K562 (cell line): ENCODE measurements around the gene IMMP2L. TPM values are rescaled to one million over a fixed set of nuclear protein-coding genes. Genes with fewer than 3 reads are reported as not detected.

Experiments used
- BCOR ChIP-seq: fragments of 450-650 bp; IDR thresholded peaks from 2 replicates; pipeline ENCODE4 v1.6.1; 2016
- BRD9 ChIP-seq: fragments of 450-650 bp; IDR thresholded peaks from 2 replicates; pipeline ENCODE4 v1.6.1; 2018; ENCODE audit warnings: low read depth; ENCODE audit not compliant: partially characterized antibody
- HDAC2 ChIP-seq: fragments of 450-650 bp; IDR thresholded peaks from 2 replicates; pipeline ENCODE4 v1.6.1; 2016; ENCODE audit warnings: mild to moderate bottlenecking
- HLTF ChIP-seq: fragments of 450-650 bp; IDR thresholded peaks from 2 replicates; pipeline ENCODE4 v1.6.1; 2016
- ILK ChIP-seq: fragments of 450-650 bp; IDR thresholded peaks from 2 replicates; pipeline ENCODE4 v1.6.1; 2016; ENCODE audit warnings: missing genetic modification characterization, low read depth, mild to moderate bottlenecking, missing compliant biosample characterization, moderate library complexity, borderline replicate concordance
- MAX ChIP-seq: sonication (generic); formaldehyde crosslinking; IDR thresholded peaks from 2 replicates; pipeline ENCODE4 v1.9.0; 2022; ENCODE audit warnings: mild to moderate bottlenecking, missing genetic modification reagents
- MBD1 ChIP-seq: fragments of 250-450 bp; sonication (Bioruptor Pico); IDR thresholded peaks from 2 replicates; pipeline ENCODE4 v1.8.0; 2022; ENCODE audit warnings: inconsistent platforms
- NFXL1 ChIP-seq: fragments of 450-650 bp; formaldehyde crosslinking; IDR thresholded peaks from 2 replicates; pipeline ENCODE4 v1.4.0; 2021; ENCODE audit warnings: mild to moderate bottlenecking
- PCBP2 ChIP-seq: fragments of 200-400 bp; formaldehyde crosslinking; IDR thresholded peaks from 2 replicates; pipeline ENCODE4 v1.6.1; 2018; ENCODE audit warnings: low read length, low read depth, mild to moderate bottlenecking, moderate library complexity; ENCODE audit not compliant: poor library complexity, severe bottlenecking
- SIN3A ChIP-seq, 2 experiments: fragments of 150-350 bp in 1 of 2; IDR thresholded peaks; 2 replicates each; pipeline ENCODE4 v1.6.1; 2011 to 2016; ENCODE audit warnings: borderline replicate concordance in 2 of 2, low read depth in 2 of 2, low read length in 2 of 2, mild to moderate bottlenecking in 2 of 2, moderate library complexity in 2 of 2; ENCODE audit not compliant: control insufficient read depth in 1 of 2
- THRA ChIP-seq: fragments of 450-650 bp; IDR thresholded peaks from 2 replicates; pipeline ENCODE4 v1.6.1; 2017; ENCODE audit warnings: mild to moderate bottlenecking, moderate library complexity
- ZBTB17 ChIP-seq: fragments of 450-650 bp; formaldehyde crosslinking; IDR thresholded peaks from 2 replicates; pipeline ENCODE4 v1.4.0; 2020; ENCODE audit warnings: mild to moderate bottlenecking
- ZEB2 ChIP-seq: fragments of 450-650 bp; IDR thresholded peaks from 2 replicates; pipeline ENCODE4 v1.6.1; 2016
- ZNF143 ChIP-seq: sonication (generic); formaldehyde crosslinking; IDR thresholded peaks from 2 replicates; pipeline ENCODE4 v1.9.0; 2022; ENCODE audit warnings: mild to moderate bottlenecking, missing genetic modification reagents
- ZNF175 ChIP-seq: fragments of 200-800 bp; sonication (Bioruptor generic); IDR thresholded peaks from 2 replicates; pipeline ENCODE4 v1.6.1; 2016; ENCODE audit warnings: low read depth, mild to moderate bottlenecking, missing genetic modification characterization, missing compliant biosample characterization
- ZNF184 ChIP-seq: sonication (generic); formaldehyde crosslinking; IDR thresholded peaks from 2 replicates; pipeline ENCODE4 v1.5.0; 2020; ENCODE audit warnings: missing genetic modification reagents
- polyA plus RNA-seq, 8 experiments: library from polyadenylated mRNA; depleted of rRNA in 4 of 8; stranded (reverse) in 5 of 8; unstranded in 3 of 8; fragments of >200 nt; fragmentation: Nextera tagmentation in 2 of 8; fragmentation: Illumina TruSeq in 1 of 8; extraction: Ambion mirVana in 2 of 8; extraction: Trizol in 1 of 8; gene quantifications; 2 replicates each; pipeline versions ENCODE4 v1.2.1 to v1.2.3, GENCODE V29; 2011 to 2014; ENCODE audit warnings: inconsistent platforms in 1 of 8, missing spikeins in 1 of 8
- total RNA-seq, 7 experiments: library from RNA; depleted of rRNA in 6 of 7; stranded (reverse); fragments of >200 nt in 6 of 7; fragmentation: Illumina TruSeq in 2 of 7; extraction: Trizol in 2 of 7; gene quantifications; 2 replicates each; pipeline versions ENCODE4 v1.2.1 to v1.2.3, GENCODE V29; 2011 to 2021; ENCODE audit warnings: low replicate concordance in 1 of 7
- TF ChIP-seq, protein P1 (sequence below): sonication (generic); formaldehyde crosslinking; IDR thresholded peaks from 2 replicates; pipeline ENCODE4 v1.8.0; 2022; ENCODE audit warnings: mild to moderate bottlenecking, missing genetic modification reagents, borderline replicate concordance
- TF ChIP-seq, protein P2 (sequence below): fragments of 250-450 bp; sonication (Bioruptor Pico); IDR thresholded peaks from 2 replicates; pipeline ENCODE4 v1.4.0; 2020
- TF ChIP-seq, protein P3 (sequence below), 3 experiments: fragments of 200-800 bp in 1 of 3; sonication (Bioruptor generic) in 1 of 3; sonication (generic) in 1 of 3; formaldehyde crosslinking in 1 of 3; IDR thresholded peaks; 2 replicates each; pipeline versions ENCODE4 v1.6.1 to v1.8.0; 2016 to 2022; ENCODE audit warnings: mild to moderate bottlenecking in 2 of 3, missing compliant biosample characterization in 2 of 3, missing genetic modification characterization in 2 of 3, missing genetic modification reagents in 1 of 3

IMMP2L gene
- total and polyA plus RNA-seq, 9 of the 15 experiments (the other 6 are each of a cell fraction or from before 2014, with no cell fraction given) = 29.7 to 116 (median 53.0) TPM

DNA sequence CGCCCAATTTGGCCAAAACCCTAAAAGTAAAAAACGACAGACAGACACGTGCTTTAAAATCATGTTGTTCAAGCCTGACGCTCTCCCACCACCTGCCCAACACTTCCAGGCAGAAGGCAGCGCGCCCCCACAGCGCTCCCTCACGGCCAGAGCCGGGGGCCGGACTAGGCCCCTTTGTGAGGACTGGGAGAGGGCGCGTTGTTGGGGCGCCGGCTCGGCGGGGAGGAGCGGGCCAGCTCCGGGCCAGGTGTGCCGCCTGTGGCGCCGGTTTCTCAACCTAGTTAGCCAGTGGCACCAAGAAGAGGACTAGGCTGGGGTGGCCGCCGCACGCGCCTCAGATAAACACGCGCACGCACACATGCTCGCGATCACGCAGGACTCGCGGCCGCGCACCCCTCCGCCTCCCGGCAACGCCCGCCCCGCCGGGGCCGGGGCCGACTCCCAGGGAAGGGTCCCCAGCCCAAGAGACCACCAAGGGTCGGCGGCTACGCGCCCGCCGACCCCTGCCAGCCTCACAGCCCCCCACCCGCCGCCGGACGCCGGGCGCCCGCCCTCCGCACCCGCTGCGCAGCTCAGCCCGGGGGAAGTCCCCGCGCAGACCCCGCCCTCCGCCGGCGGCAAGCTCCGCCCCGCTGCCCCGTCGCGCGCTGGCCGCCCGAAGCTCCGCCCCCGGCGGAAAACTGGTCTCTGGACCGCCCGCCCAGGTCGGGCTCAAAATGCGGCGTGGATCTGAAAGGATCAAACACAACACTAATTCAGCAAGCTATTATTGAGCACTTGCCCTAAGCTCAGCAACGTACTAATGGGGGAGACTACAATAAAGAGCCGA, at the start of gene IMMP2L (continued):
- TF ChIP-seq PCBP2 (peak; percentile 88), ZEB2 (no peak), NFXL1 (CRISPR knock-in tag) (no peak), ZNF175 (CRISPR knock-in tag) (no peak), HDAC2 (peak; percentile 91), ZBTB17 (peak; percentile 89), BRD9 (peak; percentile 92), BCOR (peak; percentile 61), MBD1 (CRISPR knock-in tag) (no peak), ZNF184 (CRISPR knock-in tag) (no peak), SIN3A (IDR thresholded peaks at IDR 0.05; ENCODE audit: borderline replicate concordance in 2 of 2, control insufficient read depth in 1 of 2, low read depth in 2 of 2, low read length in 2 of 2) (peak in 1 of 2 experiments; percentile 77; a peak in 2 of 4 replicates), ILK (tag) (no peak), HLTF (0 out of 2 replicates have a peak, but pooled peaks have one; percentile 82), MAX (CRISPR knock-in tag) (peak; percentile 99), ZNF143 (CRISPR knock-in tag) (peak; percentile 49; the same call in 1 of the 2 replicates), THRA (no peak)
- TF ChIP-seq, protein P1, sequence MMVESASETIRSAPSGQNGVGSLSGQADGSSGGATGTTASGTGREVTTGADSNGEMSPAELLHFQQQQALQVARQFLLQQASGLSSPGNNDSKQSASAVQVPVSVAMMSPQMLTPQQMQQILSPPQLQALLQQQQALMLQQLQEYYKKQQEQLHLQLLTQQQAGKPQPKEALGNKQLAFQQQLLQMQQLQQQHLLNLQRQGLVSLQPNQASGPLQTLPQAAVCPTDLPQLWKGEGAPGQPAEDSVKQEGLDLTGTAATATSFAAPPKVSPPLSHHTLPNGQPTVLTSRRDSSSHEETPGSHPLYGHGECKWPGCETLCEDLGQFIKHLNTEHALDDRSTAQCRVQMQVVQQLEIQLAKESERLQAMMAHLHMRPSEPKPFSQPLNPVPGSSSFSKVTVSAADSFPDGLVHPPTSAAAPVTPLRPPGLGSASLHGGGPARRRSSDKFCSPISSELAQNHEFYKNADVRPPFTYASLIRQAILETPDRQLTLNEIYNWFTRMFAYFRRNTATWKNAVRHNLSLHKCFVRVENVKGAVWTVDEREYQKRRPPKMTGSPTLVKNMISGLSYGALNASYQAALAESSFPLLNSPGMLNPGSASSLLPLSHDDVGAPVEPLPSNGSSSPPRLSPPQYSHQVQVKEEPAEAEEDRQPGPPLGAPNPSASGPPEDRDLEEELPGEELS (CRISPR knock-in tag) = peak; percentile 98
- TF ChIP-seq, protein P2, sequence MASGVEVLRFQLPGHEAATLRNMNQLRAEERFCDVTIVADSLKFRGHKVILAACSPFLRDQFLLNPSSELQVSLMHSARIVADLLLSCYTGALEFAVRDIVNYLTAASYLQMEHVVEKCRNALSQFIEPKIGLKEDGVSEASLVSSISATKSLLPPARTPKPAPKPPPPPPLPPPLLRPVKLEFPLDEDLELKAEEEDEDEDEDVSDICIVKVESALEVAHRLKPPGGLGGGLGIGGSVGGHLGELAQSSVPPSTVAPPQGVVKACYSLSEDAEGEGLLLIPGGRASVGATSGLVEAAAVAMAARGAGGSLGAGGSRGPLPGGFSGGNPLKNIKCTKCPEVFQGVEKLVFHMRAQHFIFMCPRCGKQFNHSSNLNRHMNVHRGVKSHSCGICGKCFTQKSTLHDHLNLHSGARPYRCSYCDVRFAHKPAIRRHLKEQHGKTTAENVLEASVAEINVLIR (CRISPR knock-in tag) = no peak
- TF ChIP-seq, protein P3, sequence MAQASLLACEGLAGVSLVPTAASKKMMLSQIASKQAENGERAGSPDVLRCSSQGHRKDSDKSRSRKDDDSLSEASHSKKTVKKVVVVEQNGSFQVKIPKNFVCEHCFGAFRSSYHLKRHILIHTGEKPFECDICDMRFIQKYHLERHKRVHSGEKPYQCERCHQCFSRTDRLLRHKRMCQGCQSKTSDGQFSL (CRISPR knock-in tag; IDR thresholded peaks at IDR 0.05) = 0 out of 2 replicates have a peak, but pooled peaks have one; percentile 48
- TF ChIP-seq, protein P3 (tag; IDR thresholded peaks at IDR 0.05) = no peak
